Right kidney (tissue), 1 donor: ENCODE results near the gene DGKI.
"Not testable (repeated sequence)": the region's sequence is repeated elsewhere in the genome, so short reads cannot be mapped to it uniquely, and the experiment has no call there.

Source experiments
- DNase-seq: peaks from one replicate; pipeline ENCODE4 v3.0.0-alpha.2; 2016

Gene DGKI

DNA sequence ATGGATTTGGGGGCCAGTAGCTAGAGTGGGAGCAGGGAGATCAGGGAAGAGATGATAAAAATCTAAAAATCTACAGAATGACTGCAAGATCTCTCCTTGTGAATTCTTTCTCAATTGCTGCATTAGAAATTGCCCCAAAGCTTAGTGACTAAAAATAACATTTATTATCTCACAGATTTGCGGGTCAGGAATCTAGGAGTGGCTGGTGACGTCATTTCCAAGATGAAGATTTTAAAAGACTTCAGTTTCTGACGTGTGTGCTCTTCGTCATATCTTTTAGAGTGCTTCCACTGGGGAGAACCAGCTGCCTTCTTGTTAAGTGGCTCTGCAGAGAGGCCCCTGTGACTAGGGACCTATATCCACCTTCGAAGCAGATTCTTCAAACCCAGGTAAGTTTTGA is 112.6 kb downstream of the DGKI start:
- no peak for DNase-seq

DNA sequence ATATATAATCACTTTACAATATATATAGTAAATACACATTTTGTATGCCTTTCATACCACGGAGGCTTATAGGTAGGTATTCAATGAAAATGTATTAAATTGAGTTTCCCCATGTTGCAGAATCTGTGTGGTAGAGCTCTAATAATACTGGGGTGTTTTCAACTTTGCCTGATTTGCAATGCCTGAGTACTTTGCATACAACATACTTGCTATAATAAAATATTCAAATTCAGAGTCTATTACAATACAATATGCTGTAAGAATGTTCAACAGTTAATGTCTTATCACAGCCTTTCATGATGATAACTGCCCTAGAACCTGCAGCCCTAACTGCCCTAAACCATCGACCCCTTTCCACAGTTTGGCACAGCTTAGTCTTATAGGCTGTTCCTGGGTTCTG is 114.6 kb downstream of the DGKI start:
- no peak for DNase-seq

DNA sequence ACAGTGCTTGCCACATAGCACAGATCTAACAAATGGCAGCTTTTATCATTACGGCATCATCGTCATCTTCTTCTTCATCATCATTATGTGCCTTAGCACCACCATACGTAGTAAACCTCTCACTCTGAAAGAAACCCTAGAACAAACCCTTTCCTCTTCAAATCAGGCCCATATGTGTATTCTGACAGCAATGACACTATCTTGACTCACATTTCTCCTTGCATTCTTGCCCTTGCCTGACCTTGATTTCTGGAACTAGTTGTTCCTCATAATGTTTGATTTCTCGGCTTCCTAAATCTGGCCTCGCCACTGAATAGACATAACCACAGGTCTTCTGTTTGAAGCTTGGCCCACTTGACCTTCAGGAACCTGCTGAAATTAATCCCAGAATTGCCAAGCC is 115.3 kb downstream of the DGKI start:
- no peak for DNase-seq

DNA sequence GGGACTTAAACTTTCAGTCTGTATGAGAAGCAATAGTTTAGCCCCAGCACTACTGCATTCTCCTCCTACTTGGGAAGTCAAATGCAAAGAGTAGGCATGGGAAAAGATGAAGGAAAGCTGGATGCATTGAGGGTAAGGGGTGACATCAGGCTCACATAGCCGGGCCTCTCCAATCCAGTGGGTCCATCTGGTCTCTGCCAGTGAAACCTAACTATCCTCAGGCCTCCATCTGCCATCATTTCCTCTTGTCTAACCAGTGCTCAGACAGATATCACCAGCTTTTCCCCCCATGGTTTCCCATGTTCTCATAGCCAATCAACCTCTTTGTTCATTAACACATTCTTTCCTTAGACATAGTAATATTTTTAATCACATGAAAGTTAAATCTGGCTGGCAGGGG is 118.3 kb downstream of the DGKI start:
- DNase-seq = no peak

DNA sequence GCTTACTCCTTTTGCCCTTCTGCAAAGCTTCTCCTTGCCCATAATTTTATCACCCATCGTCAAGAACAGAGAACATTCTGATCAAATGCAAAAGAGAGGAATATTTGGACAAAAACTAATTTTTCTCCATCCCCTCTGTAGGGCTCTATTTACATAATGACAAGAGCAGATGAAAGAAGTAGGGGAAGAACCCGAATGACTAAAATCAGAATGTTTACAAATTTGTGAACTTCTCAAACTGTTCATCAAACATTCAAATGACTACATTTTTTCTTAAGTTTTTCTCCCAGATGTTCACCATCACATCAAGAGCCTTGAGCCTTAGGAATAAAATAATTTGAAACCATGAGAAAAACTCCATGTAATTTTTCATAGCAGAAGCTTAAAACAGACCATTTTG is 119.4 kb downstream of the DGKI start:
- DNase-seq = no peak

DNA sequence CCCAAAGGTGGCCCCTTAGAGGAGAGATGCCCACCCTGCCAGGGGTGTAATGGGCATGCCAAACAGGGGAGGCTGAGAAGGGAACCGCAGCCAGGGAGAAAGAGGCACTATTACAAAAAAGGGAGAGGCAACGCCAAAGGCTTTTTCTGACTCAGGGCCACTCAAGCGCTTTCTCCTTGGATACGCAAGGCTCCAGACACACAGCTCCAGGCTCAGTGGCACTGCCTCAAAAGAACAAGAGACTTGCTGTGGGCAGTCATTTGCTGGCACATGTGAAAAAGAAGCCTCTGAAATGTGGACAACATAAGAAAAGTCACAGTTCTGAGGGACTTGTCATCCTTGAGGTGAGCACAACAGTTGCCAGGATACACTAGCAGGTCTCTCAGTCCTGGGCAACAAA is 128.4 kb downstream of the DGKI start:
- no peak for DNase-seq

DNA sequence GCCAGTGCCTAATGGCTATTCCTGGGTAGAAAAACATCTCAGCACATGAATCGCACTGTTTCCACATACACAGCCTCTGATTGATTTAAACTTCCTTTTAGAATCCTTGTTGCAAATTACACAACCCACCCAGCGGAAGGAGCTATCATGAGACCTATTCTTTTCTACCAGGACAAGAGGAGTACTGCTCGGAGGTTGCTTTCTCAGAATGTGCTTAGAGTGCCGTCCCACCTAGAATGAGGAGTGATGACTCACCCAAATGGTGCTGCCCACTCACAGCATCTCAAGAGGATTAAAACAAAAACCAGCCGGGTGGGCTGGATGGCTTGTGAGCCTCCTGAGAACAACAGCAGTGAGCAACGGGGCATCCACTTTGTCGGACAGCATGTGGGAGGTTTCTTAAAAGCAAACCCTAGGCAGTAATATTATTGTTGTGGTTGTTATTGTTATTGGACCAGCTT is 128.9 kb downstream of the DGKI start:
- no peak for DNase-seq

DNA sequence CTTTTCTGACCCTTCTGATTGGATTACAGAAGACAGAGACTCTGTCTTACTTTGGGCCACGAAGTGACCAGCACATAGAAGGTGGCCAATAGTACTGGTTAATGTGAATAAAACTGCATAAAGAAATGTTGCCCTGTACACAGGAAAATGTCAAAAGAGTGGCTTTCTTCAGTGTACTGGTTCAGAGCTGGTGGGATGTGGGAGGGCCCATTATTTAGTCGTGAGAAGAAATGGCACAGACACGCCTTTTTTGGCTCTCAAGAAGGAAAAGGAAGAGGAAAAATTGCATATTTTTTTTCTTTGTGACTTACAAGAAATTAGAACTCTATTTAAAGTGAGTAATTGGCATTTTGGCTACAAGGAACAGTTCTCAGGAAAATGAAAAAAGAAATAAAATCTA is 129.7 kb downstream of the DGKI start:
- DNase-seq = no peak

DNA sequence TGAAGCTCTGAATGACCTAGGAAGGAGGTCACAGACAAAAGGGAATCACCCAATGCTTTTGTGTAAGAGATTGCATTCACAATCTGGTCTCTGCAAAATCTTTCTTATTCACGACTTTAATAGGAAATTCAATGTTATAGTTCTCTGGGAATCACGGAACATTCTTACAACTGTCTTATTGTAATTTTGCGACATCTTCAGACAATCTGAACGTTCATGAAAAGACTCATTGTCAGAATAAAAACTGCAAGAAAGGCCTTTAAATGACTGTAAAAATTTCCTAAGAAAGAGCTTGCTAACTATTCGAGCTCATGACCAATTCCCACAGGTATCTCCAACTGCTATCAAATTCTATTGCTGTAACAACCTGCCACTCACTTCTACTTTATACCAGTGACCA is 130.7 kb downstream of the DGKI start:
- no peak for DNase-seq

DNA sequence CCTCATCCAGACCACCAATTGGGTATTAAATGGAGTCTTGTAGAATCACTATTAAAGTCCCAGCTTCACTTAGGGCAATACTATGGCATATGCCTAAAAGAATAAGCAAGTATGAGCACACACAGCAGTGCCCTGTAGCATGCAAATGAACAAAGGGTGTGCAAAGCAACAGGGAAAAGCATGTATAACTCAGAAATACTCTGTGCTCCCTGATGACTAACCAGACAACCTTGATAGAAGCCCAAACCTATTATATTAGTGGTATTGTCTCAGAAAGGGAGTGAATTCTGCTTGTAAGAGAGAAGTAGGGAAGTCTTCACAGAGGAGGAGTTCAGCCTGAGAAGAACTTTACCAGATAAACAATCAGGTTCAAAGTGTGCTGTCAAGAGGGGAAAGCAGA is 131.2 kb downstream of the DGKI start:
- no peak for DNase-seq

DNA sequence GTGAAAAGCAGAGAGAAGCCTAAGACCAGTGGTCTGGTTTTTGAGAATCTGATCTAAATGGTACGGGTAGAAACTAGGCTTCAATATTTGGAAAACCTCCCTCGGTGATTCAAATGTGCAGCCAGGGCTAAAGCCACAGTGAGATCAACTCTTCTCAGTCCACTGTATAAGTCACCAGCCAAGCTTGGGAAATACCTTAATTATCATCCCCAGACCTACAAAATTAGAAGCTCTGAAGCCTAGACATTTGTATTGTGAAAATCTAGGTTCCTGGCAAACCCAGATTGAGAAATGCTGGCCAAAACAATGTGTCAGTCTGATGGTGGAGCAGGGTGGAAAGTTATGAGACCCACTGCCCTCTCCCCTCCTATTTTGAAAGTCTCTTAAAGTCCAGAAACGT is 131.7 kb downstream of the DGKI start:
- DNase-seq = no peak

DNA sequence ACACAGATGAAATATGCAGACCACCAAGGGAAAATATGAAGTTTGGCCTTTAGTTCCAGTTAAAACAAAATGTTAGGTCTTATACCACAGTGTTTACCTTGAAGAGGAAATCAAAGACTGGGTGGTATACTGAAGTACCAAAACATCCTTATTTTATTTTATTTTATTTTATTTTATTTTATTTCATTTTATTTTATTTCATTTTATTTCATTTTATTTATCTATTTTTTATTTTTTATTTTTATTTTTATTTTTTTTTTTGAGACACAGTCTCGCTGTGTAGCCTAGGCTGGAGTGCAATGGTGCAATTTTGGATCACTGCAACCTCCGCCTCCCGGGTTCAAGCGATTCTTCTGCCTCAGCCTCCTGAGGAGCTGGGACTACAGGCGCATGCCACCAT is 140.4 kb downstream of the DGKI start:
- DNase-seq = not testable (repeated sequence)

DNA sequence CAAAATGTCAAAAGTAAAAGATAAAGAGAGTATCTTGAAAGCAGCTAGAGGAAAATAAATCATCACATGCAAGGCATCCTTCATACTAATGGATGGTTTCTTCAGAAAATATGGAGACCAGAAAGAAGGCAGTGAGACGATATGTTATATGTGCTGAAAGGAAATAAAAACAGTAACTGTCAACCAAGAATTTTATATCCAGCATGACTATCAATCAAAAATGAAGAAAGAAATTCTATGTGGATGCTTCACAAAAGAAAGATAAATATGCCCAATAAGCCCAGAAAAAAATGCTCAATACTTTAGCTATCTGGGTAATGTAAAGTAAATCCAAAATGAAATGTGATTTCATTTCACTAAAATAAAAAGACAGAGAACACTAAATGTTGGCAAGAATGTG is 142.1 kb downstream of the DGKI start:
- no peak for DNase-seq

DNA sequence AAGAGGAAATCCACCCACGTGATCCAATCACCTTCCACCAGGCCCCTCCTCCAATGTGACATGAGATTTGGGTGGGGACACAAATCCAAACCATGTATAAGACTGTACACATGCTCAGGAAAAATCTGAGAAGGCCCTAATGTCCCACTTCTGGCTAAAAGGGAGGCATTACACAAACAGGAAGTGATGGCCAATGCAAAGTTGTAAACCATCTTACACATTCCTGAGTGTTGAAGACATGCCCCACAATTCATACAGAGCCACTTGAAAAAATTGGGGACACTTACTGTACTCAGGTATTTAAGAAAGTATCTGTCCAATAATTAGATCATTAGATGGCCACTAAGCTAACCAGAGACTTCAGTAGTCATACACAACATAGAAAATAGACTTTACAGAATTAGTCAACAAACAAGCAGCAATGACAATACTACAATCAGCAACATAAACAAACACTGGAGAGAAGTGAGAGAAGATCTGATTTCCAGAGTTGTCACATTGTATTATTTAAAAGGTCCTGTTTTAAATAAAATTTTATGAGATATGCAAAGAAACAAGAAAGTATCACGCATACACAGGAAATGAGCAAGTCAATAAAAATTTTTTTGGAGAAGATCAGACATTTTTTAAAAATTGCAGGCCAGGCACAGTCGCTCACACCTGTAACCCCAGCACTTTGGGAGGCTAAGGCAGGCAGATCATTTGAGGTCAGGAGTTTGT is 143.3 kb downstream of the DGKI start:
- no peak for DNase-seq

DNA sequence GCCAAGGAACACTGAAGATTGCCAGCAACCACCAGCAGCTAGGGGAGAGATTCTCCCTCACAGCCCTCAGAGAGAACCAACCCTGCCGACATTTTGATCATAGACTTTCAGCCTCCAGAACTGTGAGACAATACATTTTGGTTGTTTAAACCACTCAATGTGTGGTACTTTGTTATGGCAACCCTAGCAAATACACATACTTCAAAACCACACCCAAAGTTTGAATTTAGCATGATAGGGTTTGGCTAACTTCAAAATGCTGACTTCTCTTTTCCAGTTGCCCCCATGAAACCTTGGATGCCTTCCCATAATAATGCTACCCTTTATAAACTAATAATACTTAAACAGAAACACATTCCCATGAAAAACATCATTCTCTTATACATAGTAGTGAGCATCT is 149.8 kb downstream of the DGKI start:
- DNase-seq = no peak

DNA sequence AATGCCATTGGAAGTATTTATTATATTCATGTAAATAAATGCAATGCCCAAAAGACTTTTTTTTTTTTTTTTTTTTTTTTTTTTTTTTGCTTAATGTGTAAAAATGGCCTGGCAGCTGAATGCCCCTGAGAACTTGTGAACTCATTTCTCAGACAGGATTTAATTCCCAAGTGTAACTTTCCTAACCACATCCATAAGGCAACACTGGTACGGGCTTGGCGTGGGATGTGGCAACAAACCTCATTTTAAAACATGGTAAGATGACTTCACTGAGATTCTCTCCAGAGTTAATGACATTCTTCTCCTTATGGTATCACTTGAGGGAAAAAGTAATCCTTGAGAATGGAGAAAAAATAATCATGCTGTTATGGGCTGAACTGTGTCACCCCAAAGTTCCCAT is 150.4 kb downstream of the DGKI start:
- no peak for DNase-seq

DNA sequence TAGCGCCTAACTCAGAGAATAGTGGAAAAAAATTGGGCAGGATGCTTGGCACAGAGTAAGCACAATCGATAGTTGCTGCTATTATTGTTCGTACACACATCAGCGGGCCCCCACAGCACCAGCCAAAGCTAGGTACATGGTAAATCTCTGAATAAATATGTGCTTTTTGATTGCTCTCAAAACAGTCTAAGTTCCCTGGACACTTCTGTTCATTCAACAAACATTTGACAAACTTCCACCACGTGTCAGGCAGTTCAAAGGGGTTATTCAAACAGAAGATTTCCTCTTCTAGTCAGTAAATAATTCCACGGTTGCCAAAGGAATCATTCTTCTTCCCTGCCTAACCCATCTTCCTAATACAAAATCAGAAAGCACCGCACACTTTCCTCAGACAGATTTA is 150.8 kb downstream of the DGKI start:
- DNase-seq = no peak

DNA sequence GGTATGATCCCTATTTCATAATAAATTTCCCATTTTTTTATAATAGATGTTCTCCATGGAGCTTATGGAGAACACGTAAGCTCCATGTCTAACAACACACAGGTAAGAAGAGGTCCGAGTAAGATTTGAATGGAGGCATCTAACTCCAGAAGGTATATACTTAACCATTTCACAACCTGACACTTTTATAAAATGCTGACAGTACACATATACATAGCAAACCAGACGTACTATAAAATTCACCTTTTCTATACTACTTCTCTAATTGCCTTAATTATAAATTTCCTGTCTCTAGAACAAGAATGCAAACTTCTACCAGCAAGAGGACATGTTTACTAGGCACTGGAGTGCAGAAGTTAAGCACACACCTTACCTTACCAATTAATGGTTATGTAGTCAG is 151.3 kb downstream of the DGKI start:
- DNase-seq = no peak

DNA sequence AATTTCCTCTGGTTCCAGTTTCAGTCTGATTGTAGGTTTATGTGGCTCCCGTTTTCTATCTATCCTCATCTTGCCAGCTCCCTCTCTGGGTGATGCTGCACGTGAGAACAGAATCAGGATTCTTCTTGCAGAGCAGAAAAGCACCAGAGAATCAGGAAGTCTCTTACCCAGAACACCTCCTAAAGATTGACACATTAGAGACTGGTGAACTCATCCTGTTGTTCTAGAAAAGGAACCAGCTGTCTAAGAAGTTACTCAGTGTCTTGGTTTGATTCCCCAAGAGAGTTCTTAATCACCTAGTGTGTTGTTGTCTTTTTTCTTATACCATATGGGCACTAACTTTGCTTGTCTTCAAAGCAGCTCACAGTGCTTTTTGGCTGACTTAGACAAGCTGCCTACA is 152.4 kb downstream of the DGKI start:
- DNase-seq = no peak

DNA sequence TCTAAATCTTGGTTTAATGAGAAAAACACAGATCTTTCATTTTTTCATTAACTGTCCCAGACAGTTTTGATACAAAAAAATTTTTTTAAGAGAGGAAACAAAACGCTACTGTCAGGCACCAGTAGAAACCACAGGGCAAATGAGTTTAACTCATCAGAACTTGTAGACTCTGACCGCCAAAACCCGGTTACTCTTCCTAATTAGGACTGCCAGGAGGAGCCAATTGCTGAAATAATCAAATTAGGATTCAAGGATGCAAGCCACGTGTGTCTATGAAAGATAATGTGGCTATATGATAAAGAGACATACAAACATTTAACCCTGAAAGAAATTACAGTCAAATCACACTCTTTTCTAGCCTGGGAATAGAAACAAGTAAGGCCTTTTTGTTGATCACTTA is 154.4 kb downstream of the DGKI start:
- DNase-seq = no peak

DNA sequence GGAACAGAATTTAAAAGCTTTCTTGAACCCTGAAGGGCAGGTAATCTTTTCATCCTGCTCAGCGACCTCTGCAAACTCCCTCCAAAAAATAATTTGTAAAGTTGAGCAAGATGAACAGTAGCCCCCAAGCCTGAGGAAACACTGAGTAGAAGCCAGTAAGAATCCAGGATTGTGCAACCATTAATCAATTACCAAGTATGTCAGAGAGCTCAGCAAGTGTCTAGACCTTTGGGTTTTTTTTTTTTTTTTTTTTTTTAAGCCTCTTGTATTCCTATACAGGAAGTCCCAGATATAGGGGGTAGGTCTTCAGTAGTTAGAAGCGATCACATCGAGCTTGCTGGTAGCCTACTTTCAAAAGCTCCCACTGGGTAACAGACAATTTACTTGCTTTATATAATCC is 155.2 kb downstream of the DGKI start:
- no peak for DNase-seq

DNA sequence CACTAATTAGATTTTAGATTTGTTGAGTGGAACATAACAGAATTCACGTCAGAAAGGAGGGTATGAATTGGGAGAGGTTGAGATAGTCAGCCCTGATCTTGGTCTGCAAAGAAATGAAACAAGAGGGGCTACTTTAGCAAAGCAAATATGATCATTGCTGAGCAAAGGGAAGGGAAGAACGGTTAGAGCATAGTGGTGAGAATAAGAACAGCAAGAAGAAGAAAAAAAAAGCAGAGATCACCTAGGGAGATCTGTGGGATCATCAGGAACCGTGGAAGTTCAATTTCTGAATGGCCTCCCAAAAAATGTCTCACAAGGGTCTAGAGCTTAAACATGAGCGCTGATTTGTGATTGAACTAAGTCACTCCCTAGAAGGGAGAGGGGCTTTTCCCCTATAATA is 156.1 kb downstream of the DGKI start:
- no peak for DNase-seq

DNA sequence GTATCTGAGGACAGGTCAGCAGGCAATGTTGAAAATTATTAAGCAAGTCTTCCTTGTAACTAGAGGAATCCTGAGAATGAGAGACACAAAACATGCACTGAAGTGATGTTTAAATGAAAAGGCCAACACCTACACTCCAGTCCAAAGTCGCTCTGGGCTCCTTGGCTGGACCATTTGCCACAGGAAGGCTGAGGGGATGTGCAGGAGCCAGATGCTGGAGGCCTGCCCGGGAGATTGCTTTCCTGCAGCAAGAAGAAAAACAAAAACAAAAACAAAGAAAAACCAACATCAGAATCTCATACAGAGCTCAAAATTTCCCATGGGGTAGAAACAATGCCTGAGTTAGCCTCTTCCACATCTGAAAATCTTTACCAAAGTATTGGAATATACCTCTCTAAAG is 157.0 kb downstream of the DGKI start:
- no peak for DNase-seq

DNA sequence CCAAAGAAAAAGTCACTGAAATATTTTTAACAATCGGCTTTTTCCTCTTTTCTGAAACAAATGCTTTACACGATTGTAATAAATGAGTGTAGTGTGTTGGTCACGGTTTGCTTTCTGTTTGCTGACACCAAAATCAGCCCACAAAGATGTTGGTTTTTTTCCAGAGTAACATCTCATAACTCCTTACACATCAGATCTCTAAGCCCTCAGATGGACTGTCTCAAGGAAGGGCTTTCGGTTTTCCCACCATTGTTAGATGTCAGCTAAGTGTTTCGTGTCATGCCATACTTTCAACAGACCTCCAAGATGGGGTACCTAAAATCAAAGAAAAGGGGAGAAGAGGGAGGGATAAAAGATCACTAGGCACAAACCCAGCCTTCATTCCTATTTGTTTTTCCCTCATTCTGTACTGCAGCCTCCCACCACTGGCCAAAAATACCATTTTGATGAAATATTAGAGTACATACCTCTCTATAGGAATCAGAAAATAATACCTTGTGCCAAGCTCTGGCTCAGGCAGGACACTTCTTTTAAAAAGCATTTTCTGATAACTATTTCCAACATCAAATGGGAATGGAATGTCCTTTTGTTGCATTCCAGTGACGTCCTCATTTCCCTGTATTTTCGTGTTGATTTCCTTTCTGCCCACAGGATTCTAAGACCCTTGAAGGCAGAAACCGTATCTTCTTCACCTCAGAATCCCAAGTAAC is 159.1 kb downstream of the DGKI start:
- DNase-seq = no peak
